GM10266 (cell line): ENCODE results near the gene PTPRG.

Experiments
- DNase-seq: peaks from one replicate; pipeline ENCODE4 v3.0.0; 2012; ENCODE audit errors: extremely low spot score
- CTCF ChIP-seq: IDR thresholded peaks from 2 replicates; pipeline ENCODE4 v1.5.1; 2012; ENCODE audit warnings: mild to moderate bottlenecking, low read depth; ENCODE audit not compliant: control insufficient read depth, insufficient read depth; ENCODE audit errors: missing control alignments

Gene PTPRG

GRCh38 chr3:61669668-61670299 lies 108.4 kb downstream of the PTPRG start:
- no peak for TF ChIP-seq CTCF
- DNase-seq = no peak

- no peak for TF ChIP-seq CTCF
- DNase-seq = no peak
Measured at GRCh38 chr3:61673651-61674050, 112.3 kb downstream of the PTPRG start.

- TF ChIP-seq CTCF = no peak
- no peak for DNase-seq
Measured at GRCh38 chr3:61674596-61674995, 113.2 kb downstream of the PTPRG start.

GRCh38 chr3:61679026-61679425 lies 117.7 kb downstream of the PTPRG start:
- DNase-seq = no peak
- TF ChIP-seq CTCF = no peak

- TF ChIP-seq CTCF = no peak
Measured at GRCh38 chr3:61680617-61681016, 119.2 kb downstream of the PTPRG start.

GRCh38 chr3:61681636-61682035 lies 120.3 kb downstream of the PTPRG start:
- TF ChIP-seq CTCF = no peak
- no peak for DNase-seq

More at GRCh38 chr3:61680617-61681016, 119.2 kb downstream of the PTPRG start:
- DNase-seq = no peak

- no peak for DNase-seq
- TF ChIP-seq CTCF = no peak
Measured at GRCh38 chr3:61682671-61683548, 121.5 kb downstream of the PTPRG start.
